ENCODE results near the gene METTL25. TPM values are rescaled to one million over a fixed set of nuclear protein-coding genes. Genes with fewer than 3 reads are reported as not detected.
A peak's percentile ranks its signal among the peaks of the same experiment; 100 is the strongest.

METTL25 gene
- total RNA-seq, 2 donors from 2014 or later: 9.5 to 10.6 TPM

GRCh38 chr12:82361461-82361915 lies 3.2 kb downstream of the METTL25 start:
- H3K9ac ChIP-seq (ENCODE audit: extremely low read depth, low read length, poor library complexity, severe bottlenecking): no peak overlapping the region
- no peaks in the 10 kb centered on the region for H3K4me1 ChIP-seq (ENCODE audit: control insufficient read depth, insufficient read depth, low read length)
- no peaks in the 10 kb centered on the region for H3K9me3 ChIP-seq (ENCODE audit: control insufficient read depth, low read length)
- H3K27me3 ChIP-seq (ENCODE audit: control insufficient read depth, insufficient read depth, low read length, poor library complexity, severe bottlenecking): no peaks in the 10 kb centered on the region
- H3K27me3 Mint-ChIP-seq (ENCODE audit: insufficient read depth): no peaks in the 10 kb centered on the region
- H3K4me3 ChIP-seq (ENCODE audit: low read length): no peak overlapping the region
- H3K9me3 Mint-ChIP-seq: peaks cover 4% of the 10 kb centered on the region
- no peak overlapping the region for H3K4me3 Mint-ChIP-seq
- H3K27ac Mint-ChIP-seq: no peak overlapping the region
- peaks cover 18% of the 10 kb centered on the region for H3K36me3 Mint-ChIP-seq (ENCODE audit: low read depth)
- peaks cover 1% of the 10 kb centered on the region for H3K36me3 ChIP-seq (ENCODE audit: control insufficient read depth, insufficient read depth, low read length)
- peaks cover 33% of the 10 kb centered on the region for H3K4me1 Mint-ChIP-seq
- no peak overlapping the region for H3K27ac ChIP-seq (ENCODE audit: low read depth, low read length)
- no peak for TF ChIP-seq CTCF (conservative IDR thresholded peaks at IDR 0.05)
- WGBS, 2 experiments (ENCODE audit: insufficient coverage in 1 of 2, insufficient read length in 1 of 2): 88 to 94% methylated on average over 2 to 22 of the region's 22 CpGs
- DNase-seq: no peak

- peak overlapping the region; percentile 55 for H3K27ac Mint-ChIP-seq
- WGBS, 2 experiments (ENCODE audit: insufficient coverage in 1 of 2, insufficient read length in 1 of 2): 91 to 94% methylated on average over 3 of the region's 4 CpGs
- H3K36me3 Mint-ChIP-seq (ENCODE audit: low read depth): peaks cover 18% of the 10 kb centered on the region
- no peak for TF ChIP-seq CTCF (conservative IDR thresholded peaks at IDR 0.05)
- peaks cover 1% of the 10 kb centered on the region for H3K9me3 ChIP-seq (ENCODE audit: control insufficient read depth, low read length)
- DNase-seq: no peak
- no peak overlapping the region for H3K4me3 Mint-ChIP-seq
- no peaks in the 10 kb centered on the region for H3K36me3 ChIP-seq (ENCODE audit: control insufficient read depth, insufficient read depth, low read length)
- H3K4me3 ChIP-seq (ENCODE audit: low read length): peak overlapping the region; percentile 42
- no peak overlapping the region for H3K27ac ChIP-seq (ENCODE audit: low read depth, low read length)
- no peaks in the 10 kb centered on the region for H3K27me3 Mint-ChIP-seq (ENCODE audit: insufficient read depth)
- H3K9me3 Mint-ChIP-seq: peaks cover 6% of the 10 kb centered on the region
- H3K9ac ChIP-seq (ENCODE audit: extremely low read depth, low read length, poor library complexity, severe bottlenecking): no peak overlapping the region
- H3K27me3 ChIP-seq (ENCODE audit: control insufficient read depth, insufficient read depth, low read length, poor library complexity, severe bottlenecking): no peaks in the 10 kb centered on the region
- no peaks in the 10 kb centered on the region for H3K4me1 ChIP-seq (ENCODE audit: control insufficient read depth, insufficient read depth, low read length)
- H3K4me1 Mint-ChIP-seq: peaks cover 25% of the 10 kb centered on the region
Measured at GRCh38 chr12:82363990-82364389, 5.7 kb downstream of the METTL25 start.

- Mint-ChIP-seq H3K36me3 (ENCODE audit: low read depth) (peaks cover 27% of the 10 kb centered on the region), H3K27me3 (ENCODE audit: insufficient read depth) (no peaks in the 10 kb centered on the region), H3K9me3 (peaks cover 14% of the 10 kb centered on the region), H3K4me1 (peaks cover 18% of the 10 kb centered on the region), H3K4me3 (no peak overlapping the region), H3K27ac (no peak overlapping the region)
- Histone ChIP-seq H3K27ac (ENCODE audit: low read depth, low read length) (no peak overlapping the region), H3K4me1 (ENCODE audit: control insufficient read depth, insufficient read depth, low read length) (no peaks in the 10 kb centered on the region), H3K4me3 (ENCODE audit: low read length) (no peak overlapping the region), H3K9me3 (ENCODE audit: control insufficient read depth, low read length) (peaks cover 11% of the 10 kb centered on the region), H3K27me3 (ENCODE audit: control insufficient read depth, insufficient read depth, low read length, poor library complexity, severe bottlenecking) (no peaks in the 10 kb centered on the region), H3K36me3 (ENCODE audit: control insufficient read depth, insufficient read depth, low read length) (no peaks in the 10 kb centered on the region), H3K9ac (ENCODE audit: extremely low read depth, low read length, poor library complexity, severe bottlenecking) (no peak overlapping the region)
- no peak for DNase-seq
- TF ChIP-seq CTCF (conservative IDR thresholded peaks at IDR 0.05): no peak
- 83% methylated on average over 1 of the region's 1 CpG; no CpG with 5 or more reads in 1 of the 2 experiments for WGBS, 2 experiments (ENCODE audit: insufficient coverage in 1 of 2, insufficient read length in 1 of 2)
Measured at GRCh38 chr12:82366197-82366596, 7.9 kb downstream of the METTL25 start.

All from endodermal cell (in vitro differentiated cells).